HepG2 (cell line): Measurements from ENCODE around the gene ADGRB3. TPM values are rescaled to one million over a fixed set of nuclear protein-coding genes. Genes with fewer than 3 reads are reported as not detected.

ENCODE experiments used
- ATAC-seq: fragments of 200-7000 bp; cut with Tn5 transposase; 3 replicates; pipeline ENCODE4 v1.9.1; 2020; ENCODE audit warnings: mild to moderate bottlenecking, moderate library complexity
- BruUV-seq: library from RNA; stranded (reverse); fragments of 400-500 nt; replicated peaks from 2 replicates; lab custom pipeline; 2021; lab: Mats Ljungman, UMichigan
- CTCF ChIA-PET: fragments of 300-600 bp; formaldehyde crosslinking; extraction: SDS; loops from one replicate; lab custom pipeline; 2021; ENCODE audit warnings: low total read pairs, inconsistent platforms, low intra/inter-chr PET ratio; lab: Yijun Ruan, JAX
- POLR2A ChIA-PET: fragments of 350-600 bp; sonication (Branson Sonifier 250); formaldehyde crosslinking; loops from one replicate; lab custom pipeline; 2020; ENCODE audit warnings: antibody characterized with exemption, inconsistent platforms; lab: Yijun Ruan, JAX
- DNase-seq: peaks from one replicate; pipeline ENCODE4 v3.0.0-alpha.2; 2015; ENCODE audit warnings: low spot score
- FAIRE-seq: peaks from 3 replicates; lab custom pipeline; 2011; peaks lifted over from hg19 to GRCh38; lab: Jason Lieb, UNC
- H2AFZ ChIP-seq: one replicate; pipeline ENCODE4 v1.6.1; 2011; ENCODE audit warnings: low read length, inconsistent platforms
- H3K27ac ChIP-seq: fragments of 300-600 bp; 3 replicates; pipeline ENCODE4 v1.8.0; 2011; ENCODE audit warnings: mixed run types, mild to moderate bottlenecking, mixed read lengths, low read length, inconsistent platforms; ENCODE audit not compliant: insufficient read depth; ENCODE audit errors: extremely low read length
- H3K27me3 ChIP-seq, 2 experiments: fragments of 200-600 bp in 1 of 2; 2 replicates in 1 of 2; 3 replicates in 1 of 2; pipeline versions ENCODE4 v1.6.0 to v1.8.0; 2011; ENCODE audit warnings: low read length in 2 of 2, mild to moderate bottlenecking in 2 of 2, moderate library complexity in 2 of 2, inconsistent platforms in 1 of 2; ENCODE audit not compliant: insufficient read depth in 2 of 2, control insufficient read depth in 1 of 2
- H3K36me3 ChIP-seq, 2 experiments: fragments of 200-600 bp in 1 of 2; replicated peaks in 1 of 2; 2 replicates in 1 of 2; 3 replicates in 1 of 2; pipeline versions ENCODE4 v1.5.1 to v1.8.0; 2011; ENCODE audit warnings: low read length in 2 of 2, inconsistent platforms in 1 of 2; ENCODE audit not compliant: insufficient read depth in 2 of 2, control insufficient read depth in 1 of 2
- H3K4me1 ChIP-seq: 2 replicates; pipeline ENCODE4 v1.5.1; 2012; ENCODE audit warnings: low read length, inconsistent platforms; ENCODE audit not compliant: insufficient read depth
- H3K4me2 ChIP-seq: 2 replicates; pipeline ENCODE4 v1.6.0; 2011; ENCODE audit warnings: low read depth, low read length, inconsistent platforms
- H3K4me3 ChIP-seq, 3 experiments: fragments of 200-600 bp in 1 of 3; sonication (generic), shearing (Covaris generic) in 1 of 3; replicated peaks in 1 of 3; 2 replicates each; pipeline ENCODE4 v1.5.1; 2011 to 2016; ENCODE audit warnings: low read length in 3 of 3, inconsistent platforms in 2 of 3, low read depth in 2 of 3, mild to moderate bottlenecking in 2 of 3, control low read depth in 1 of 3, mixed read lengths in 1 of 3; ENCODE audit not compliant: insufficient read depth in 1 of 3
- H3K79me2 ChIP-seq: one replicate; pipeline ENCODE4 v1.6.1; 2011; ENCODE audit warnings: low read length, inconsistent platforms; ENCODE audit not compliant: insufficient read depth
- H3K9ac ChIP-seq: 2 replicates; pipeline ENCODE4 v1.6.0; 2011; ENCODE audit warnings: mild to moderate bottlenecking, low read depth, low read length, inconsistent platforms; ENCODE audit not compliant: insufficient read depth
- H3K9me3 ChIP-seq: 2 replicates; pipeline ENCODE4 v1.5.1; 2012; ENCODE audit warnings: mild to moderate bottlenecking, low read length
- H4K20me1 ChIP-seq: 2 replicates; pipeline ENCODE4 v1.6.0; 2011; ENCODE audit warnings: inconsistent platforms, mild to moderate bottlenecking, low read length, moderate library complexity; ENCODE audit not compliant: insufficient read depth
- SAP130 ChIP-seq: IDR thresholded peaks from 2 replicates; pipeline ENCODE4 v1.6.1; 2016; ENCODE audit warnings: low read depth
- ZNF432 ChIP-seq: sonication (generic); formaldehyde crosslinking; IDR thresholded peaks from 2 replicates; pipeline ENCODE4 v1.5.0; 2020; ENCODE audit warnings: missing genetic modification reagents, mild to moderate bottlenecking, borderline replicate concordance
- WGBS: methylation state at CpG from one replicate; pipeline ENCODE4 v1.1.6; 2017; ENCODE audit warnings: low lambda C conversion rate; 5-methylcytosine and 5-hydroxymethylcytosine counted together
- in situ Hi-C: cut with HindIII; loops from 2 replicates; pipeline ENCODE4 v1.10.0; 2017; ENCODE audit warnings: low pct_unique_long_range_greater_than_20kb; ENCODE audit not compliant: extremely low pct_ligation_motif_present
- intact Hi-C: fragments of 100-400 bp; cut with micrococcal nuclease; formaldehyde crosslinking; loops from one replicate; pipeline ENCODE4 v1.10.0; 2022; ENCODE audit not compliant: unreplicated experiment
- polyA plus RNA-seq, 8 experiments: library from polyadenylated mRNA; depleted of rRNA in 3 of 8; stranded (reverse) in 7 of 8; unstranded in 1 of 8; fragments of >200 nt; fragmentation: Illumina TruSeq in 4 of 8; extraction: Trizol in 4 of 8; gene quantifications; 2 replicates each; pipeline versions ENCODE4 v1.2.1 to v1.2.3, GENCODE V29; 2011 to 2016; ENCODE audit warnings: low read depth in 4 of 8, missing spikeins in 1 of 8, mixed read lengths in 1 of 8; ENCODE audit not compliant: insufficient read depth in 1 of 8
- total RNA-seq, 5 experiments: library from RNA; depleted of rRNA; stranded (reverse); fragments of >200 nt; fragmentation: Illumina TruSeq; extraction: Trizol; gene quantifications; 2 replicates each; pipeline ENCODE4 v1.2.3, GENCODE V29; 2016; ENCODE audit warnings: low read depth in 1 of 5
- TF ChIP-seq, protein P1 (sequence below): sonication (generic); formaldehyde crosslinking; IDR thresholded peaks from 2 replicates; pipeline ENCODE4 v1.4.0; 2020; ENCODE audit warnings: missing genetic modification reagents
- TF ChIP-seq, protein P2 (sequence below), 2 experiments: sonication (generic) in 1 of 2; formaldehyde crosslinking in 1 of 2; IDR thresholded peaks; 2 replicates each; pipeline versions ENCODE4 v1.6.1 to v1.9.0; 2014 to 2022; ENCODE audit warnings: antibody characterized with exemption in 1 of 2, borderline replicate concordance in 1 of 2, inconsistent platforms in 1 of 2, low read depth in 1 of 2, missing genetic modification reagents in 1 of 2

Gene ADGRB3
- total and polyA plus RNA-seq, 2 of the 13 experiments (the other 11 are each of a cell fraction or from before 2014, with no cell fraction given) = not detected

- Histone ChIP-seq H3K9ac (no peak overlapping the region), H3K4me3 (no peak overlapping the region), H3K27me3 (no peaks in the 10 kb centered on the region), H4K20me1 (no peaks in the 10 kb centered on the region), H3K4me2 (no peak overlapping the region), H3K9me3 (no peaks in the 10 kb centered on the region), H2AFZ (no peak overlapping the region), H3K36me3 (no peaks in the 10 kb centered on the region), H3K4me1 (no peaks in the 10 kb centered on the region), H3K79me2 (no peaks in the 10 kb centered on the region), H3K27ac (no peak overlapping the region)
- 1% methylated on average over 5 of the region's 5 CpGs for WGBS
- DNase-seq = no peak
- BruUV-seq = no TSS peak
- ChIA-PET POLR2A (no interaction called here), CTCF (no interaction called here)
- intact Hi-C loops (no loop called here), in situ Hi-C loops (no loop called here)
- no peak for FAIRE-seq
- ATAC-seq = no peak
- TF ChIP-seq ZNF432 (CRISPR knock-in tag) = no peak
Observed at GRCh38 chr6:68730291-68731054, 95.4 kb downstream of the ADGRB3 start.

DNA sequence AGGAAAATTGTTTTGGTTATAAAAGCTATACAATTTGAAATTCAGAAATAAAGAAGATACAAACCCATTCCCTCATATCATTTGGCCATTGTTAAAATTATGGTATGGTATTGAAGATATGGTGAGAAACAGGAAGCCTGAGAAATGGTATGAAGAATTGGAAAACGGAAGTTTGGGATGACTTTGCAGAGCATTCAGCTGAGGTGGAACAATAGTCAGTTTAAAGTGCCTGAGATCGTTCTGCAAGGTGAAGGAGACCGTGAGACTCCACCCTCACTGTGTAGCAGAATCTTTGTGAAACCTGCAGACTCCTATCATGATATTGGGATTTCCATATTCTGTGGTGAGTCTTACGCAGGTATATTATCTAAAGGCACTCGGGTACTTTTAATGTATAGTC is 97.3 kb downstream of the ADGRB3 start:
- H3K27ac ChIP-seq = no peak overlapping the region
- no peaks in the 10 kb centered on the region for H3K27me3 ChIP-seq
- DNase-seq = no peak
- no peak for FAIRE-seq
- H3K4me1 ChIP-seq = no peaks in the 10 kb centered on the region
- ATAC-seq = no peak
- H3K4me3 ChIP-seq = no peak overlapping the region
- H3K79me2 ChIP-seq = no peaks in the 10 kb centered on the region
- H4K20me1 ChIP-seq = no peaks in the 10 kb centered on the region
- TF ChIP-seq SAP130 (CRISPR knock-in tag) = no peak
- TF ChIP-seq, protein P1, sequence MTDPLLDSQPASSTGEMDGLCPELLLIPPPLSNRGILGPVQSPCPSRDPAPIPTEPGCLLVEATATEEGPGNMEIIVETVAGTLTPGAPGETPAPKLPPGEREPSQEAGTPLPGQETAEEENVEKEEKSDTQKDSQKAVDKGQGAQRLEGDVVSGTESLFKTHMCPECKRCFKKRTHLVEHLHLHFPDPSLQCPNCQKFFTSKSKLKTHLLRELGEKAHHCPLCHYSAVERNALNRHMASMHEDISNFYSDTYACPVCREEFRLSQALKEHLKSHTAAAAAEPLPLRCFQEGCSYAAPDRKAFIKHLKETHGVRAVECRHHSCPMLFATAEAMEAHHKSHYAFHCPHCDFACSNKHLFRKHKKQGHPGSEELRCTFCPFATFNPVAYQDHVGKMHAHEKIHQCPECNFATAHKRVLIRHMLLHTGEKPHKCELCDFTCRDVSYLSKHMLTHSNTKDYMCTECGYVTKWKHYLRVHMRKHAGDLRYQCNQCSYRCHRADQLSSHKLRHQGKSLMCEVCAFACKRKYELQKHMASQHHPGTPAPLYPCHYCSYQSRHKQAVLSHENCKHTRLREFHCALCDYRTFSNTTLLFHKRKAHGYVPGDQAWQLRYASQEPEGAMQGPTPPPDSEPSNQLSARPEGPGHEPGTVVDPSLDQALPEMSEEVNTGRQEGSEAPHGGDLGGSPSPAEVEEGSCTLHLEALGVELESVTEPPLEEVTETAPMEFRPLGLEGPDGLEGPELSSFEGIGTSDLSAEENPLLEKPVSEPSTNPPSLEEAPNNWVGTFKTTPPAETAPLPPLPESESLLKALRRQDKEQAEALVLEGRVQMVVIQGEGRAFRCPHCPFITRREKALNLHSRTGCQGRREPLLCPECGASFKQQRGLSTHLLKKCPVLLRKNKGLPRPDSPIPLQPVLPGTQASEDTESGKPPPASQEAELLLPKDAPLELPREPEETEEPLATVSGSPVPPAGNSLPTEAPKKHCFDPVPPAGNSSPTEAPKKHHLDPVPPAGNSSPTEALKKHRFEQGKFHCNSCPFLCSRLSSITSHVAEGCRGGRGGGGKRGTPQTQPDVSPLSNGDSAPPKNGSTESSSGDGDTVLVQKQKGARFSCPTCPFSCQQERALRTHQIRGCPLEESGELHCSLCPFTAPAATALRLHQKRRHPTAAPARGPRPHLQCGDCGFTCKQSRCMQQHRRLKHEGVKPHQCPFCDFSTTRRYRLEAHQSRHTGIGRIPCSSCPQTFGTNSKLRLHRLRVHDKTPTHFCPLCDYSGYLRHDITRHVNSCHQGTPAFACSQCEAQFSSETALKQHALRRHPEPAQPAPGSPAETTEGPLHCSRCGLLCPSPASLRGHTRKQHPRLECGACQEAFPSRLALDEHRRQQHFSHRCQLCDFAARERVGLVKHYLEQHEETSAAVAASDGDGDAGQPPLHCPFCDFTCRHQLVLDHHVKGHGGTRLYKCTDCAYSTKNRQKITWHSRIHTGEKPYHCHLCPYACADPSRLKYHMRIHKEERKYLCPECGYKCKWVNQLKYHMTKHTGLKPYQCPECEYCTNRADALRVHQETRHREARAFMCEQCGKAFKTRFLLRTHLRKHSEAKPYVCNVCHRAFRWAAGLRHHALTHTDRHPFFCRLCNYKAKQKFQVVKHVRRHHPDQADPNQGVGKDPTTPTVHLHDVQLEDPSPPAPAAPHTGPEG (CRISPR knock-in tag) = no peak
- TF ChIP-seq, protein P2, sequence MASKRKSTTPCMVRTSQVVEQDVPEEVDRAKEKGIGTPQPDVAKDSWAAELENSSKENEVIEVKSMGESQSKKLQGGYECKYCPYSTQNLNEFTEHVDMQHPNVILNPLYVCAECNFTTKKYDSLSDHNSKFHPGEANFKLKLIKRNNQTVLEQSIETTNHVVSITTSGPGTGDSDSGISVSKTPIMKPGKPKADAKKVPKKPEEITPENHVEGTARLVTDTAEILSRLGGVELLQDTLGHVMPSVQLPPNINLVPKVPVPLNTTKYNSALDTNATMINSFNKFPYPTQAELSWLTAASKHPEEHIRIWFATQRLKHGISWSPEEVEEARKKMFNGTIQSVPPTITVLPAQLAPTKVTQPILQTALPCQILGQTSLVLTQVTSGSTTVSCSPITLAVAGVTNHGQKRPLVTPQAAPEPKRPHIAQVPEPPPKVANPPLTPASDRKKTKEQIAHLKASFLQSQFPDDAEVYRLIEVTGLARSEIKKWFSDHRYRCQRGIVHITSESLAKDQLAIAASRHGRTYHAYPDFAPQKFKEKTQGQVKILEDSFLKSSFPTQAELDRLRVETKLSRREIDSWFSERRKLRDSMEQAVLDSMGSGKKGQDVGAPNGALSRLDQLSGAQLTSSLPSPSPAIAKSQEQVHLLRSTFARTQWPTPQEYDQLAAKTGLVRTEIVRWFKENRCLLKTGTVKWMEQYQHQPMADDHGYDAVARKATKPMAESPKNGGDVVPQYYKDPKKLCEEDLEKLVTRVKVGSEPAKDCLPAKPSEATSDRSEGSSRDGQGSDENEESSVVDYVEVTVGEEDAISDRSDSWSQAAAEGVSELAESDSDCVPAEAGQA (IDR thresholded peaks at IDR 0.05; ENCODE audit: low read depth) = no peak
- TF ChIP-seq, protein P2 (CRISPR knock-in tag; IDR thresholded peaks at IDR 0.05; ENCODE audit: borderline replicate concordance) = no peak
- ChIA-PET POLR2A (no interaction called here), CTCF (no interaction called here)
- BruUV-seq = no TSS peak
- WGBS = 21% methylated on average over 5 of the region's 5 CpGs
- no peaks in the 10 kb centered on the region for H3K36me3 ChIP-seq
- no peak overlapping the region for H3K9ac ChIP-seq
- H3K9me3 ChIP-seq = no peaks in the 10 kb centered on the region
- in situ Hi-C loops = no loop called here
- H3K4me2 ChIP-seq = no peak overlapping the region
- H2AFZ ChIP-seq = no peak overlapping the region
- intact Hi-C loops = no loop called here
